GM21526 (cell line): ENCODE measurements around the gene ZEB2.

Experiments
- ATAC-seq: cut with Tn5 transposase; IDR thresholded peaks from one replicate; pipeline ENCODE4 v1.9.1; 2021; ENCODE audit warnings: moderate library complexity; ENCODE audit not compliant: unreplicated experiment, low FRiP score

ZEB2 gene

GRCh38 chr2:144530596-144530995 lies 10.7 kb upstream of the ZEB2 start:
- no peak for ATAC-seq

DNA sequence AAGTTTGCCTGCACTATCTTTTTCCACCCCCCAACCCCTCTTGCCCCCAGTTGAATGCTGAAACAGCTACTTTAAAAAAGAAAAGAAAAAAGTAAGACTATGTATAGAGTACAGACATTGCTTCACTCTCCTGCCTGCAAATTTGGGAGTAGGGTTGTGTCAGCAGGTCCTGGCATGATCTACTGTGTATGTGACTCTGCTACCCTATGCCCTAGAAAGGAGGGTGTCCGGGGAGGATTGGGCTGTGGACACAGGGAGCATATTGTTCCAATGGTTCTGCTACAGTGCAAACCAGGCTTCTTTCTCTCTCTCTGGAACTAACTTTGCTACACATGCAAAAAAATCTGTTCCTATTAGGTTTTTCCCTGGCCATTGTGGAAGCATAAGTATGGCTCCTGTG lies 9.9 kb upstream of the ZEB2 start:
- no peak for ATAC-seq

DNA sequence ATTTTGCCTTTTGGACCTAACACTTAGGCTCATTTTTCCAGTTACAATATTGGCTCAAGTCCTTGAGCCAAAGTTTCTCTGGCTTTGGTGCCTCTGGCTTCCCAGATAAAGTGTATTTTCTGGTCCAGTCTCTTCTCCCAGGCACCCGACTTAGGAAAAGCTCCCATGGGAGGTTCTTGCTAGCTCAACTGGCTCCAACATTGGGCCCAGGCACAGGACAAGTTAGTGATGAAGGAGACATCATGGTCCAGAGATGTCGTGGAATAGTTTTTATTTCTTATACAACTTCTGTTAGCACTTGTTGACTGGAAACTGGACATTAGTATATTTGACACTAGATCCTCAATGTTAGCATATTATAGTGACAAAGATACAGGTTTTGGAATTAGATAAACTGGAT lies 8.2 kb upstream of the ZEB2 start:
- no peak for ATAC-seq

DNA sequence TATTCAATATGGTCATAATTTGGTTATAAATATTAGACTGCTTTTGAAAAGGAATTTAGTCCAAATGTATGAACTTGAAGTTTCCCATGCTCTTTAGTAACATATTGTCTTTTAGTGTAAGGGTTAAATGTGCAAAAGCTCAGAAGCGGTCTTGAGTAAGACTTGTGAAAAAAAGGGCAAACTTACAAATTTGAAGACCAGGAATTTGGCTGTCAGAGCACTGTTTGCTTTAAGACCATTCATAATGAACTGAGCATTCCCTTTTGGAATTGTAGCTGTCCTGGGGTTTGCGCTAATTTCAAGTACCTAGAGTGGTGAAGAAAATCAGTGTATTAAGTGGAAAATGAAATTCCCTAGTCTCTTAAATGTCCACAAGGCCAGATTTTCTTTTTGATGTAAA lies 6.9 kb upstream of the ZEB2 start:
- no peak for ATAC-seq

GRCh38 chr2:144524118-144525009 lies 4.4 kb upstream of the ZEB2 start:
- ATAC-seq = no peak

DNA sequence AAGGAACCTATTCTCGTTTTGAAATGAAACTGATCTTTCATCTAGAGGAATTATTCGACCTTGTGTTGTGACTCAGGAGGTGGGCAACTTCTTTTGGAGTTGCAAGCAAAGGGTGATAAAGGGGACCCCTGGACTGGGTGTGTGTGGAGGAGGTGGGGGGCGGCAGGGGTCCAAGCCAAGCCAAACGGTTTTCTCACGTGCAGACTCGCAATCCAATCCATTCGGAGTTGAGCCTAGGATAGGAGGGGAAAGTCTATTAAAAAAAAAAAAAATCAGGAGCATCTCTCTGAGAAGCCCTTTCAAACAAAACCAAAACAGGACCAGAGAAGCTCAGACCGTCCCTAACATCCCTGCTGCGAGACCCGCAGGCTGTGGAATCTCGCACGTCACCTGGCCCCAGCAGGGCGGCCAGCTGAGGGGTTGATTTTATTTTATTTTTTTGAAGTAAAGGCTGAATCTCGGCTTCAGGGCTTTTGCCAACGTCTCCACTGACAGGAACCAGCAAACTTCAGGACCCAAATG lies 3.7 kb upstream of the ZEB2 start:
- no peak for ATAC-seq

- ATAC-seq = no peak
Measured at GRCh38 chr2:144522897-144523595, 3.1 kb upstream of the ZEB2 start.

- no peak for ATAC-seq
Measured at GRCh38 chr2:144522176-144522896, 2.4 kb upstream of the ZEB2 start.

GRCh38 chr2:144521686-144522085 lies 1.8 kb upstream of the ZEB2 start:
- ATAC-seq = no peak

GRCh38 chr2:144520756-144521487 lies 1.0 kb upstream of the ZEB2 start:
- ATAC-seq = no peak

- no peak for ATAC-seq
Measured at GRCh38 chr2:144519597-144519933, 354 bp downstream of the ZEB2 start.

DNA sequence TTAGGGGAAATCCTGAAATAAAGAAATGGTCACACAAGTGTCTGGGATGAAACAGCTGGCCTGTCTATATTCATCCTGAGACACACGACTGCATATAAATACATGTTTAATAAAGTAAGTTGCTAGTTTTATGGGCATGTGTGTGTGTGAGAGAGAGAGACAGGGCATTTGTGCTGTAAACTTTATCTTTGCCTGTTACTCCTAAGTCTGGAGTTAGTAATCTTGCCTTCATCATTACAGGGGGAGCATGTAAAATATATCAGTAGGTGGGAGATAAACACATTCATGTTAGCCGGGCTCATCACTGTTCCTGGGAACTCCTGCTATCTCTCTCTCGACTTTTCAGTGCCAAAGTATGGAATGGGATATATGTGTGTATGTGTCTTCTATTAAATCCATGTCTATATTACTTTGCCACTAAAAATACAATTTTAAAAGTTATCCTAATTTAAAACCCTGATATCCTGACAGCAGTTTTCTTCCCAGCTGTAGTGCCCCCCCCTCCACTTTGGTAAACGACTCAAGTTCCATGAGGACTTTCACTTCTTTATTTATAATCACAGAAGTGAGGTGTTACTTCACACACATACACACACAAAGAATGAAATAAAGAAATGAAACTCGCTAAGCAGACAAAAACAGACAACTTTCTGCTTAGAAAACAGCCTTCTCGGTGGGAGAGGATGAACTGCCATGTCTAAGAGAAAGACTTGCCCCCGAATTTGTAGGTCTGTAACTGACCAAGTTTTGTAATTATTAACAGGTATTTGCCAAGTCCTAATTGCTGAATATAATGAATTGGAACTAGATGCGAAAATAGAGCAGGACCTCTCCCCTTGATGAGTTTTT lies 947 bp downstream of the ZEB2 start:
- ATAC-seq = peak; percentile 51

DNA sequence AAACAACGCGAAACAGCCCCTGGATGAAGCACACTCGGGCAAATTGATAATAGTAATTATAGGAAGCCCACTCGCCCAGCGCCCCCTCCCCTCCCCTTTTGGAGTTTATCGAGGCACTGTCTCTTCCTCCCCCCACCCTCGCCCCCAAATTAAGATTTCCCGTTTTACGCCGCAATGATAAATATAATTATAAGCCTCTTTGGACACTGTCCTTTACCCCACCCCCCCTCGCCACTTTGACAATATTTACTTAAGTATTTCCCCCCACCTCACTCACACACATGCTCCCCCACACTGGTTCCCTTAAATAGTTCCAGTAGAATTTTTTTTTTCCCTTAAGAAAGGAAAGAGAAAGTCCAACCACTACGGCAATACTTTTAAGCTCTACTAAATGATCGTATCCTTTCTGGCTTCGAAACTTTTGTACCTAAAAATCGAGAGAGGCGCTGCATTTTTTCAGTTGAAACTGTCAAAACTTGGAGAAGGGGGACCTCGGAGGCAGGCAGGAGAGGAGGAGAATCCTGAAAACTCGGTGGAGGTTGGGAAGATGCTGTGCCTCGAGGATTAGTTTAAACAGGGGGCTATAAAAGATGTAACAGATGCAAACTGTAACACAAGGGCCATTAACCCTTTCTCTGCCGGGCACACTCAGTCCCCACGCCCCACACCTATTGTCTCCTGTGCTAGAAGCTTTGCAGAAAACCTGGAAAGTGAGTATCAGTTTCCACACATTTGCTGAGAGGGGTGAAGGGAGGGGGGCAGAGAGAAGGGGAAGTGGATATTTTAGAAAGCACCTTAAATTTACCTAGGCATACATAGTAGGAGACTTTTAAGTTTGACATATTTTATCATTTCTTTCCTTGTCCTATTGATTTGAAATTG lies 1.8 kb downstream of the ZEB2 start:
- no peak for ATAC-seq

DNA sequence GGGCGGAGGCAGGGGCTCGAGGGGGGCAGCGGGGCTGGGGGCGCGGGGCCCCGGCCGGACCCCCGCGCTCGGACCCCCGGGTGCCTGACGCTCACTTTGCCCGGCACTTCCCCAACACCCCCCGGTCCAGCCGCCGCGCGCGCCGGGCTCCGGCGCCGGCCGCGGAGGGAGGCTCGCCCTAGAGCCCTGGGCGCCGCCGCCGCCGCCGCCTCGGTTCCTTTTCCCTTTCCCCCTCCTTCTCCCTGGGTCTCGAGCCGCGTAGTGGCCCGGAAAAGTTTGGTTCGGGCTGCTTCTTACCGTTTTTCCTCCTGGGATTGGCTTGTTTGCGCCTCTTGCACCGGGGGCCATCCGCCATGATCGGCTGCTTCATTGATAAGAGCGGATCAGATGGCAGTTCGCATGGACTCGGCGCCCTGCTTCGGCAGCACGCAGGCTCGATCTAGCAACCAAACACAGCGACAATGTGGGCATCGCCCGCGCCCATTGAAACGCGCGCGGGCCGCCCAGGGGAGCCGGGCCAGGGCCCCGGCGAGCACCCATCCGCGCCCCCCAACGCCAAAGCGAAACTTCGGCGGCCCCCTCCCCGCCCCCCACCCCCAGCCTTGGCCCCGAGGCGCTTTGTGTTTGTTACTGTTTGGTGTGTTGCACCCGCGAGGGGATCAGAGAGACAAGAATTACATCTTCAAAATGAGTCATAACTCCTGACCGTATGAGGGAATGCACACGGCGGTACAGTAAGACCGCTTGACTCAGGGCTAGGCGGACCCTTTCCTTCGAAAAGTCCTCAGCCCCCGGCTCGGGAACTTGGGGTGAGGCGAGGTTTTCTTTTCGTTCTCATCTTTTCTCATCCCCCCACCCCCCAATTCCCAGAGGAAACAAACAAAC lies 2.7 kb downstream of the ZEB2 start:
- peak; percentile 50 for ATAC-seq

GRCh38 chr2:144516411-144516980 lies 3.4 kb downstream of the ZEB2 start:
- ATAC-seq = peak; percentile 16

GRCh38 chr2:144515696-144516410 lies 4.1 kb downstream of the ZEB2 start:
- no peak for ATAC-seq
